Inflammatory macrophage treated with lipopolysaccharide for 1 hour (primary cell): ENCODE data around the gene NFATC3.
A peak's percentile ranks its signal among the peaks of the same experiment; 100 is the strongest.

Experiments used
- DNase-seq, 2 donors: peaks; one replicate each; pipeline ENCODE4 v3.0.0-alpha.2; 2020 to 2022

The NFATC3 gene

DNA sequence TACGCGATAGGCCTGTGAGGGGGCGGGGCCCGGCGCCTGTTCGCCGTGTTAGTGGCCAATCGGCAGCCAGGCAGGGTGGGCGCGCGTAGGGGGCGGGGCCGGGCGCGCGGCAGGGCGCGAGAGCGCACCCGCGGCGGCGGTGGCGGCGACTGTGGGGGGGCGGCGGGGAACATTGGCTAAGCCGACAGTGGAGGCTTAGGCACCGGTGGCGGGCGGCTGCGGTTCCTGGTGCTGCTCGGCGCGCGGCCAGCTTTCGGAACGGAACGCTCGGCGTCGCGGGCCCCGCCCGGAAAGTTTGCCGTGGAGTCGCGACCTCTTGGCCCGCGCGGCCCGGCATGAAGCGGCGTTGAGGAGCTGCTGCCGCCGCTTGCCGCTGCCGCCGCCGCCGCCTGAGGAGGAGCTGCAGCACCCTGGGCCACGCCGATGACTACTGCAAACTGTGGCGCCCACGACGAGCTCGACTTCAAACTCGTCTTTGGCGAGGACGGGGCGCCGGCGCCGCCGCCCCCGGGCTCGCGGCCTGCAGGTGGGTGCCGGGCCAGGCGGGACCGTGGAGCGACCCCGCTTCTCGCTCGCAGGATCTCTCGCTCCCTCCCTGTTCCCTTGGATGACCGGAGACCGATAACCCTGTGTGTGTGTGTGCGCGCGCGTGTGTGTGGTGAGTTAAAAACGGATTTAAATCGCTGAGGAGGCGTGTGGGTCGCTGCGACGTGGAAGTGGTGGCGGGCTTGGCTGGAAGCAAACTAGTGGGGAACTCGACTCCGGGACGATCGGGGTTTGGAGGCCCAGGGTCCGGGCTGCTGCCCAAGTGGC, at the start of gene NFATC3:
TSS of gene NFATC3 (plus strand) at position 112 of the 813 bp plus-strand sequence. CDS start at position 424, 312 bp downstream.
- peak; percentile 95 to 98 for DNase-seq

DNA sequence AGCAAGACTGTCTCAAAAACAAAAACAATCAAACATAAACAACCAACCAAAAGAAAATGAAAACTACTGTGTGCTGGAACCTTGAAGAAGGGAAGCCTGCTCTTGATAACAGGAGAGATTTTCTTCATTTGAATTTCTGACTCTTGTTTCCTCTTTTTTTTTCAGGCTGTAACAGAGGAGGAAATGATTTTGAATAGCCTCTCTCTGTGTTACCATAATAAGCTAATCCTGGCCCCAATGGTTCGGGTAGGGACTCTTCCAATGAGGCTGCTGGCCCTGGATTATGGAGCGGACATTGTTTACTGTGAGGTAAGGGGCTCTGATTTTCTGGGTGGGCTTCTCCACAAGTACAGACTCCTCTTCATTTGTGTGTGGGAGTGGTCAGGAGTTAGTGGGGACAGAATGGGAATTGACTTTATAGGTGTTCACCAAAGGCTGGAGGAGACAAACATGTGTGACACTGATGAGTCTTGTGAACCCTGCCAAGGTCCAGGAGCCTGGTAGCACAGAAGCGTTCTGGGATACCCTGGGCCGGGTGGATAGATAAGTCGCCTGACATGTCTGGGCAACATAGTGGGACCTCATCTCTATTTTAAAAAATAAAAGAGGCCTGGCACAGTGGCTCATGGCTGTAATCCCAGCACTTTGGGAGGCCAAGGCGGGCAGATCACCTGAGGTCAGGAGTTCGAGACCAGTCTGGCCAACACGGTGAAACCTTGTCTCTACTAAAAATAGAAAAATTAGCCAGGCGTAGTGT, 47.2 kb upstream of the NFATC3 start:
- DNase-seq, result peak; percentile 20 to 22

DNA sequence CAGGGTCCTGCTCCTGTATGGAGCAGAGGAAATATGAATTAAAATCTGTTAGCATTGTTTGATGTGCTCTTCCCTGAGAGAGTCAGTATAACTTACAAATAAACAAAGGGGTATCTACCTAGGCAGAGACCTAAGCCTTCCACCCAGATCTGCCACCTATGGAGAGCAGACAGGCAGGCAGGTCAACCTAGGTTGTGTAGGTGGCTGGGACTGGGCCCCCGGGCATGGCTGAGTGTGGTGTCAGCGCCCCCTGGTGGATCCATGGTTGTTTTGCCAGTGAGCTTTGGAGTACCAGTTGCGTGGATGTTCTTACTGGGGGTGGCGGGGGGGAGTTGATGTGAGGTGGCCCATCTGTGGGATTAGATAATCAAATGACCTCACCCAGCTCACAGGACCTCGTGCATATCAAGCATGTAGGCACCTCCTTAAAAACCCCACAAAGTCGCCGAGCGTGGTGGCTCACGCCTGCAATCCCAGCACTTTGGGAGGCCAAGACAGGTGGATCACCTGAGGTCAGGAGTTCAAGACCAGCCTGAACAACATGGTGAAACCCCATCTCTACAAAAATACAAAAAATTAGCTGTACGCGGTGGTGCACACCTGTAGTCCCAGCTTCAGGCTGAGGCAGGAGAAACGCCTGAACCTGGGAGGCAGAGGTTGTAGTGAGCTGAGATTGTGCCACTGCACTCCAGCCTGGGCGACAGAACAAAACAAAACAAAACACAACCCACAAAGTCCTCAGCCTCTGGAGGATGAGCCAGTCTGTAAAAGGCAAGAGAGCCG, 44.5 kb upstream of the NFATC3 start:
- peak; percentile 46 to 83 for DNase-seq

DNA sequence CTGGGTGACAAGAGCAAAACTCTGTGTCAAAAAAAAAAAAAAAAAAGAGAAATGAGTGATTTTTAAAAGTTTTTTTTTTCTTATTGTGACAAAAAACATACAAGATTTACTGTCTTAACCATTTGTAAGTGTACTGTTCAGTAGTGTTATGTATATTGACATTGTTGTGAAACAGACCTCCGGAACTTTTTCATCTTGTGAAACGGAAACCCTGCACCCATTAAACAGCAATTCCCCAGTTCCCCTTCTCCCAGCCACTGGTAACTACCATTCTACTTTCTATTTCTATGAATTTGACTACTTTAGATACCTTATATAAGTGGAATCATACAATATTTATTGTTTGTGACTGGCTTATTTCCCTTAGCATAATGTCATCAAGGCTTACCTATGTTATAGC, 43.4 kb upstream of the NFATC3 start:
- peak; percentile 70 to 76 for DNase-seq

DNA sequence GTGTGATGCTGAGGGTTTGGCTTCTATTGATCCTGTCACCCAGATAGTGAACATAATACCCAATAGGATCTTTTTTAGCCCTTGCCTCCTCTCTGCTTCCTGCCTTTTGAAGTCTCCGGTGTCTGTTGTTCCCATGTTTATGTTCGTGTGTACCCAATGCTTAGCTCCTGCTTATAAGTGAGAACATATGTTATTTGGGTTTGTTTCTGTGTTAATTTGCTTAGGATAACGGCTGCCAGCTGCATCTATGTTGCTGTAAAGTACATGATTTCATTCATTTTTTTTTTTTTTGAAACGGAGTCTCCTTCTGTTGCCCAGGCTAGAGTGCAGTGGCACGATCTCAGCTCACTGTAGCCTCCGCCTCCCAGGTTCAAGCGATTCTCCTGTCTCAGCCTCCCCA, 39.1 kb upstream of the NFATC3 start:
- DNase-seq, result no peak

DNA sequence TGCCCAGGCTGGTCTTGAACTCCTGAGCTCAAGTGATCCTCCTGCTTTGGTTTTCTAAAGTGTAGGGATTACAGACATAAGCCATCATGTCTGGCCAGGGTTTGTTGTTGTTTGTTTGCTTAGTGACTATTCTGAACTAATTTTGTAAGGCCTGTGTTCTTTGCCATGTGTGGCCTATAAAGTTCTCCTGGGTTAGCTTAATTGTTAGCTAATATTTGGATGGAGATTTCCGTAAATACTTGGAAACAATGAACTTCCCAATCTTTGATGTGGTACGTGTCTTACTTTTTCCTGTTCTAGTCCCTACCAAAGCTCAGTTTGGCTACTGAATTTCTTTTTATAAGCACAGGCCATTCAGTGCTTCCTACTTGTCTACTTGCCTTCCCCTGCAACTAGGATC, 37.2 kb upstream of the NFATC3 start:
- no peak for DNase-seq

DNA sequence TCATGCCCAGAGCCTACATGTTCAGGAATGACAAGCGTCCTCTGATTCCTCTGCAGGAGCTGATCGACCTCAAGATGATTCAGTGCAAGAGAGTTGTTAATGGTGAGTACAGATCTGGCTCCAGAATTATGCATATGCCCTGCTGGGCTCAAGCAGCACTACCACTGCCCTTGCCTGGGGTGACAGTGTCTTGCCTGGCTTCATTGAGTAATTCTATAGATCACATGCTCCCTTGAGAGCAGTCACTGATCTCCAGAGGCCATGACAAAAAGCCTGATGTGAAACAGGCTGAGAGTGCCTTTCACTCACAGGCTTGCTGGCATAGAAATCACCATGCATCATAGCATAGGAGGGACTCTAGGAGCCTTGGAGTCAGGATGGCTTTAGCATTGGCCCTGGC, 35.7 kb upstream of the NFATC3 start:
- DNase-seq, result peak; percentile 39 to 75

DNA sequence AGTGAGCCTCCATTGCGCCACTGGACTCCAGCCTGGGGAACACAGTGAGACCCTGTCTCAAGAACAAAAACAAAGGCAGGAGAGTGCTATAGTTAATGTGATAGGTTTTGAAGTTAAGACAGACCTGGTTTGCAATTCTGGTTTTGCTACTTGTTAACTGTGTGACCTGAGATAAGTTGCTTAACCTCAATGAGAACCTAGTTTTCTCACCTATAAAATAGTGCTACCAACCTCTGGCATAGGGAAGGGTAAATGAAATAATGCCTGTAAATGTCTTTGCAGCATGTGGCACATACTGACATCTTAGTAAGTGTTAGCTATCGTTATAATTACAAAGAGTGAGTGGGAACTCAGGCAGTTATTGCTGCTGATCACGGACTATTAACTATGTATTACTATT, 29.8 kb upstream of the NFATC3 start:
- no peak for DNase-seq

DNA sequence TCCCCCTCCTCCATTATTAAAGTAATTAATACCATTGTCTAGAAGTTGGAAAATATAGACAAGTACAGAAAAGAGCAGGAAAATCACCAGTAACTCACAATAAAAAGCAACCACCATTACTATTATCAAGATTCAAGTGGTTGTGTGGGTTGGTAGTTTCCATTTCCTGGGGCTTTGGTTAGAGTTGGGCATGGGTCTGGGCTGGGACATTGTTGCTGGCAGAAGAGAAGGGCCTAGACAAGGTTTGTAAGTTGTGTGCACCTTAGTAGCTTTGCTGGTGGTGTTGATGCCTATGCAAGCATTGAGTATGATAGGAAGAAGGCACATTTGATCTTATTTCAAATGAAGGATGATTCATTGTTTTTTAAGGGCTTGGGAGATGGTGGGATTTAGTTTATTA, 25.4 kb upstream of the NFATC3 start:
- DNase-seq, result no peak

DNA sequence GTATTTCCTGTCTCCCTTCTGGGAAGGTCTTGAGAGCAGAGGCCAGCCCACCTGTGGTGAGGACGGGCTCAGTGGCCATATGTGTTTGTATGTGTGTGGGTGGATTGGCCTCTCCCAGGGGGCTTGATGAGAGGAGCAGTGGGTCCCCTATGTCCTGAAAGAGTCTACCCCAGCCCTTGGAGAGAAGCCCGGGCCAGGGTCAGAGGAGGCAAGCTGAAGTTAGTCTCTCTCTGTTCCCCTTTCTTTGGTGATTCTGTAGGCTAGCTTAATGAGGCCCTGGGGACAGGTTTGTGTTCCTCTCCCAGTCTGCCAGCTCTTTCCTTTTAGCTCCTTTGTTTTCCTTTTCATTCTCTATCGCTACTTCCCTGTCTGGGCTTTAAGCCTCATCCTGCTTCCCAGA, 23.8 kb upstream of the NFATC3 start:
- no peak for DNase-seq

DNA sequence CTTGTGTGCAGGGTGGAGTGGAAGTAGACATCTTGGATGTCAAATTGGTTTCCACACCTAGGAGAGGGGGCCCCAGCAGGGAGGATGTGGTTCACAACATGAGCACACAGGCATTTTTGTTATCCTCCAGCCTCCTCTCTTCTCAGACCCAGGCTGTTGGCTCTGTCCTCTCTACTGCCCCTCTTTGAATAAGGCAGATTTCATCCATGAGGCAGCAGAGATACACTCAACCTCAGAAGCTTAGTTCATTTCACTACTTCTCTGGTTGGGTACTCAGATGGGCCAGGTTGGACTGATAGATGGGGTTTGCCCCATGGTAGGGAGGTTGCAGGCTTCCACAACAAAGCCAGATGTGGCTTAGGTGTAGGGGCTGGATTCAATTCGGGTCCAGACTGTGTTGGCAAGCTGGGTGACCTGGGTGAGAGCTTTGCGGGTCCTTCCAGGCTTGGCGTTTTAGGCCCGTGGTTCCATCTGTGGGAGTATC, 22.2 kb upstream of the NFATC3 start:
- DNase-seq, result no peak

DNA sequence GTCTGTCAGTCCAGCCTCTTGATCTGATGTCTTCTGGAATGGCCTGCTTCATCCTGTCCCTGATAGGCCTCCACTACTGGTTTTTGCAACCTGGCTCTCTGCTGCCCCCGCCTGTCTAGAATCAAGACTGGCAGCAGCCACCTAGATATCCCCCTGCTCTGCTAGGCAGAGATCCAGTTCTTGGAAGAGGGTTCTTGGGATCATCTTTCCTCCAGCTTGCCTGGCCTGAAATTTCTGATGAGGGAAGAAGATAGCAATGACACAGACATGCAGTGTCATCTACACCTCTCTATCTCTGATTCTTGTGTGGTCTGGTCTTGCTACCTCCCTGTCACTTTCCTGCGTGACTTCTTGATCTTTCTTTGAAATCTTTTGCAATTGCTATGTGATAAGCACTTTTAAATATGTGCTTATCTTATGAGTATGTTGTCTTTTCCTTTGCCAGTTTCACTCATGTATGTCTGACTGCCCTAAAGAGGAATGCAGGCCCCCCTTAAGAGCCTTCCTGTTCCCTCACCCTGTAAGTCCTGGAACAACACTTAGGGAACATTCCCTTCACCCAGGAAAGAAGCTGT, 20.3 kb upstream of the NFATC3 start:
- peak; percentile 47 to 84 for DNase-seq

DNA sequence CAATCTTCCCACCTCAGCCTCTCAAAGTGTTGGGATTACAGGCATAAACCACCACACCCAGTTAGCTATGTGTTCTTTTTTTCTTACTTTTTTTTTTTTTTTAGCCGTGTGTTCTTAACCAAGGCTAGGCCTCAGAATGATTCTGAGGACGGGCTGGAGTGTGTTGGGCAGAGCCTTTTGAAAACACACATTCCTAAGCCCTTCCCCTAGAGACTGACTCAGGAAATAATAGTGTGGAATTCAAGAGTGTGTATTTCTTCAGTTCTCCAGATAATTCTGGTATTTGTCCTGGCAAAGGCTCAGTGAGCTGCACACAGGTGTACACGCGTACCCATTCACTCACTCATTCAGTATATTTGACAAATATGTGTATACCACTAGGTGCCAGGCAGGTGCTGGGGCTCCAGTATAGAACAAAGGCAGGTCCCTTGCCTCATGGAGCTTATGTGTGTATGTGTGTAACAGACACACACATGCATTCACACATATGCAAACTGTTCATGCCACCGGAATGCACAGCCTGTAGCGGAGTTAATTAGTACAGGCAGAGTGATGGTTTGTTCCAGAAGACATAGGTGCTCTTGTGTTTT, 19.4 kb upstream of the NFATC3 start:
- no peak for DNase-seq

DNA sequence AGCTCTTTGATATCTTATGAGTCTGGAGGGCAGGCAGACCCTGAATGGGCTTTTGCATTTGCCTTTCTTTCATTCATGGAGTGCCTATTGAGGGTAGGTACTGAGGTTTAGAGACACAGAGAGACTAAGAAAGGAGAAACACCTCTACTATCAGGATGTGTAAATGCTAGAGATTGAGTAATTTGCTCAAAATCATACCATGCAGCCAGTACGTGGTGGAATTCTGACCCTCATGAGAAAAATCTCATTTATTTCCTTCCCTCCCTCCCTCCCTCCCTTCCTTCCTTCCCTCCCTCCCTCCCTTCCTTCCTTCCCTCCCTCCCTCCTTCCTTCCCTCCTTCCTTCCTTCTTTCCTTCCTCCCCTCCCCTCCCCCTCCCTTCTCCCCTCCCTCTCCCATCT, 18.4 kb upstream of the NFATC3 start:
- DNase-seq, result no peak

DNA sequence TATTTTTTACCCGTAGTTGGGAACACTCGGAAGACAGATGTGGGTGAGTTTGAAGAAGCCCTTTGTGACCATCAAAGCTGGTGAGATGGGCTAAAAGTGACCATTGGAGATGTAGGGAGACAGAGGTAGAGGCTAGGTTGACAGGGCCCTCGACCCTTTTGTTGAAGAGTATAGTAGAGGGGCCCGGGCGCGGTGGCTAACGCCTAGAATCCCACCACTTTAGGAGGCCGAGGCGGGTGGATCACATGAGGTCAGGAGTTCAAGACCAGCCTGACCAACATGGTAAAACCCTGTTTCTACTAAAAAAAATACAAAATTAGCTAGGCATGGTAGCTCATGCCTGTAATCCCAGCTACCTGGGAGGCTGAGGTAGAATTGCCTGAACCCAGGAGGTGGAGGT, 16.2 kb upstream of the NFATC3 start:
- DNase-seq, result no peak

DNA sequence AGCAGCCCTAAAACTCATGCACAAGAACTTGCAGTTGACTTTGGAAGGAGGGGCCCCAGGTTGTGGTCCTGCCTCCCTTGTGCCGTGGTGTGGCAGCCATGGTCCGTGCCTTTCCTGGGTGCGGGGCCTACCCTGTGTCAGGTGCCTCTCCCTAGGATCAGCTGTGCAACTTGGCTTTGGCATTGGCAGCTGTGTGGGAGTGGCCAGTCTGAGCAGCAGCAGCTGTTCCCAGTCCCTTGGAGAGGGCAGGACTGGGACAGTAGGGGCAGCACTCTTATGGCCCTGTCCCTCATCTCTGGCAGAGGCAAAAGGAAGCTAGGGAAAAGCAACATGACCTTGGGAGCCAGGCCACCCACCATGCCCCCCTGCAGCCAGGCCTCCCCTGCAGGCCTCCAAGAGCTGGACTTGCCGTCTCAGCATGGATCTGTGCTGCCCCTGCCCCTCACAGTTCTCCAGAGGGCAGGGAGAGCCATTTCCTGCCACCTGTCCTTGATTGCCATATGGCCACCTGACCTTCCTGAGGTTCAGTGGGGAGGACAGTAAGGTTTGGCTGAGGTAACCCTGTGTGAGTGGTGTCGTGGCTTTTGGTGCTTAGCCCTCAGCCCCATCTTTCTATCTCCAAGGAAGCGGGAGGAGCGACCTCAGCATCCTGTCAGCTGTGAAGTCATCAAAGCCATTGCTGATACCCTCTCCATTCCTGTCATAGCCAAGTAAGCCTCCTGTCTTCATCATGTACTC, 15.5 kb upstream of the NFATC3 start:
- no peak for DNase-seq

DNA sequence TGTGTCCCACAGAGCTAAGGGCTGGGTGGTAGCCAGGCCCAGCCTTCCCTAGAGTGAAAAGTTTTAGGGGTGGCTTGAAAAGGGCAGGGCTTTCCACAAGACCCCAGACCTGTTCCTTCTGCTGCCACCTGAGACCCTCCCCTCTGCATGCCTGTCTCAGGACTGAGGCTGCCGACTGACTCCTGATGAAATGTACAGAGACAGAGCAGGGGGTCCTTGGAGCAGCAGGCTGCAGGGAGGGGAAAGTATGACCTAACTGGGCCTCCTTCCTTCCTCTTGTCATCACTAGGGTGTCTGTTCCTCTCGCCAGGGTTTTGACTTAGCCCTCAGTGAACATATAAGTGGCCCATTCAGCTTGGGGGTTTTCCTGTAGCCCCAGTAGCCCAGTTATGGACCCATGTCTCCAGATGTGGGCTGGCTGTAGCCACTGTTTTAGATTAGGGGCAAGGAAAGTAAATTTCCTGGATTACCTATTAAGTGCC, 14.9 kb upstream of the NFATC3 start:
- no peak for DNase-seq

DNA sequence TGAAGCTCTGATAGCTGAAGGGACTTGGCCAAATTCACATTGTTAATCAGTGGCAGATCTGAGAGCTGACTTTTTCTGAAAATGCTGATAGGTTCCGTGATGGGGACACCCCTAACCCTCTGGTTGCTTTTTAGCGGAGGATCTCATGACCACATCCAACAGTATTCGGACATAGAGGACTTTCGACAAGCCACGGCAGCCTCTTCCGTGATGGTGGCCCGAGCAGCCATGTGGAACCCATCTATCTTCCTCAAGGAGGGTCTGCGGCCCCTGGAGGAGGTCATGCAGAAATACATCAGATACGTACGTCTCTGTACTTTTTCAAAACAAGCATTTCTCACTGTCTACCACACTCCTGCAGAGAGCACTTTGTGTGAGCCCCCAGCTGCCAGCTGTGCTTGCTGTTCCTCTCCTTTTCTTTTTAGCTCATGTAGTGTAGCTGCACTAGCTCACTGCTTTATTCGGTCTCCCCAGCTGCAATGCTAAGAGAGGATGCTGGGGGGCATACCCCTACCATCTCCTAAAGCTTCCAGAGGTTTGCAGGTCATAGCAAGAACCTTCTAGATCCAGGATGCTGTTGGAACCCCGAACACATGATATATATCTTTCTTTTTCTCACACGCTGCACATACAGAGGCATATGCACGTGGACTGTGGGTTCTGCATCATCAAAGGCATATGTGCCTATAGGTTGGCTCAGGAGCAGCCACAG, 14.2 kb upstream of the NFATC3 start:
- DNase-seq, result no peak

DNA sequence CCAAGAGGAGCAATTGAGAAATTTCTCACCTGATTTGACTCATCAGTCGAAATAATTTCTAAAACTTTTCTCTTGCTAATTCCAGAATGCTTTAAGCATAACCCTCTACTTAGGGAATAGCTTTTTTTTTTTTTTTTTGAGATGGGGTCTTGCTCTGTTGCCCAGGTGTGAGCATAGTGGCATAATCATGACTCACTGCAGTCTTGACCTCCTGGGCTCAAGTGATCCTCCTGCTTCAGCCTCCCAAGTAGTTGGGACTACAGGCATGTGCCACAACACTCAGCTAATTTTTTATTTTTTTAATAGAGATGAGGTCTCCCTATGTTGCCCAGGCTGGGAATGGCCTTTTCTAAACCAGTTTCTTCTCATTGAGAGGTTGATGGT, 13.7 kb upstream of the NFATC3 start:
- DNase-seq, result no peak

DNA sequence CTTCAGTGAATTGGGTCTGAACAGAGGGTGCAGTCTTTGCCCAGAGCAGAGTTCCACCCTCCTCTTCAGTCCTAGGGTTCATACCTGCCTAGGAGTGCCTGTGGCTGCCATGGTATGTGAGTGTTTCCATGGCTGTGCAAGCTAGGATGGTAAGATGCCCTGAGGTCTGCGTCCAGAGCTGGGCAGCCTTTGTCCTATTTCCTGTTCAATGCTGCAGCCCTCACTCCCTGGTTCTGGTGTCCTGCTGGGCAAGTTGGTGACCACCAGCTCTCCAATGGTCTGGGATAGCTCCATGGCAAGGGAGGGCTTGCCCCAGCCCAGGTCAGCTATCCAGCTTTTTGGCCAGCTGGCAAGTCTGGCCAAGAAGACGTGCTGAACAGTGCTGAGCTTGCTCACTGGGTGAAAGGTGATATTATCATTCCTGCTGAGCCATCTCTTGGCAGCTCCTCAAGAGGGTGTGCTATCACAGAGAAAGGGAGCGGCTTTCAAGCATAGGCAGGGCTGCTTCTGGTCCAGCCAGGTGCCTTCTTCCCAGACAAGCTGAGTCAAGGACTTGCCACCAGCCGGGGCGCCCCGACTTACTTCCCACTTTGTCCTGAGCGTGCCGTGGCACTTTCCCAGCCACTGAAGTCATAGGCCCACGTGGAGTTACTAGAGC, 13.0 kb upstream of the NFATC3 start:
- DNase-seq, result no peak
